HG03280 (cell line): ENCODE data around the gene OPCML.

ENCODE experiments used
- ATAC-seq: cut with Tn5 transposase; IDR thresholded peaks from one replicate; pipeline ENCODE4 v1.9.1; 2021; ENCODE audit warnings: mild to moderate bottlenecking, moderate library complexity; ENCODE audit not compliant: unreplicated experiment

OPCML gene

DNA sequence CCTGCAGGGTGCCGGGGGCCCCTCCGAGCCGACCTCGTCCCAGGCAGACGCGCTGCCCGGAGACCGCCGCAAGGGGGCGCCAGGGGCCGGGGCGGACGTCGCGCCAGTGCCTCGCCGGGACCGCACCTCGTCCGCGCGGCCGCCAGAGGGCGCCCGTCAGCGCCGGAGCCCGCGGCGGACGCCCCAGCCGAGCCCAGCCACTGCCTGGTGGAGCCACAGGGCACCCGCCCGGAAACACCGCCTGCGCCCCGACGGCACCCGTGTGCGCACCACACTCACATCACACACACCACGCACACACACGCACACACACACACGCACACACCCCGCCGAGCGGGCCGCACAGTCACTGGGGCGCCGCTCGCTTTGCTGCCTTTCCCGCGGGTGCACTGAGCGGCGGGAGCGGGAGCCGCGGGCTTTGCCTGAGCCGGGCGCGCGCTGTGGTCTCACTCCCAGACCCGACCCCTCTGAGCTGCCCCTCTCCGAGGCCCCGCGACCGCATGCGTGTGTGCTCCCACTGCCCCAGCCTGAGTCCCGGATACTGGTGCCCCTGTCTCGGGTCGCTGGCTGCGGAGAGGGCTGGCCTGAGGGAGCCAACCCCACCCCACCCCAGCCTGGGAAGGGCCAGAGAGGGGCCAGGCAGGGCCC lies 449.3 kb downstream of the OPCML start:
- ATAC-seq, result peak; percentile 84

DNA sequence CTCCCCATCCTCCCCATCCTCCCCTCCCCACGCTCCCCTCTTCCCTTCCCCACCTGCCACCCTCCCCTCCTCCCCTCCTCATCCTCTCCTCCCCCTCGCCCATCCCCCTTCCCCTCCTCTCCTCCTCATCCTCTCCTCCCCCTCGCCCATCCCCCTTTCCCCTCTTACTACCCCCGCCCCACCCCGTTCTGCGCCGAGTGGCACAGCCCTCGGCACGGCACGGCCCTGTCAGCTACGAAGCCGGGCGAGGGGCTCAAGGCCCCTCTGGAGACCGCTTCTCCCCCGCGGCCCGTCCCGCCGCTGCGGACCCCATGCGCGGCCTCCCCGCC lies 449.9 kb downstream of the OPCML start:
- no peak for ATAC-seq

DNA sequence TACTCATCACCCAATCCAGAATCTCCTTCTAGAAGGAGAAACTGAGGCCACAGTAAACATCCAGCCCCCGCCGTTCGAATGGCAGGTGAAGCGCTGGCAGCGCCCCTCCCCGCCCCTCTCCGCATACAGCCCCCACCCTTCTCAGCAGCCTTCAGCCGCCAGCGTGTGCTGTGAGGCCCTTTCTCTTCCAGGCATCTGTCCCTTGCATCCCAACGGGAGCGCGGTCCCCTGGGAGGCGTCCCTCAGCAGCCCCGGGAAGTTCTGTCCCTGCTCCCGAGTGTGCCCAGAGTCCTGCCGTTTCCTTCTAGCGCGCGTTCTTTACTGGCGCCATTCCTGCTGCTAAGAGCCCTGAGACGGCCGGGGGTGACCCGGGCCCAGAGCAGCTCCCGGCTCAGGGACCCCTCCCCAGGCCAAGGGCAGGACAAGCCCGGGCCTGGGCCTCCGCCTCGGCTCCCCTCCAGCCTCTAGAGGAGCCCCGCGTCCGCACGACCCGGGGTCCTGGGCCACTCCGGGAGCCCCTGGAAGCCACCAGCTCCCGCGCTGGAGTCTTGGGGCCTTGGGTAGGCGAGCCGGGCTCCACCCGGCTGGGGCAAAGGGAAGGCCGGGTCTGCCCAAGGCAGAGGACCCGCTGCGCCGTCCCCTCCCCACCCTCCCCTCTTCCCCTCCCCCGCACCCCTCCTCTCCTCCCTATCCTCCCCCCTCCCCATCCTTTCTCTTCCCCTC lies 450.4 kb downstream of the OPCML start:
- ATAC-seq, result no peak

DNA sequence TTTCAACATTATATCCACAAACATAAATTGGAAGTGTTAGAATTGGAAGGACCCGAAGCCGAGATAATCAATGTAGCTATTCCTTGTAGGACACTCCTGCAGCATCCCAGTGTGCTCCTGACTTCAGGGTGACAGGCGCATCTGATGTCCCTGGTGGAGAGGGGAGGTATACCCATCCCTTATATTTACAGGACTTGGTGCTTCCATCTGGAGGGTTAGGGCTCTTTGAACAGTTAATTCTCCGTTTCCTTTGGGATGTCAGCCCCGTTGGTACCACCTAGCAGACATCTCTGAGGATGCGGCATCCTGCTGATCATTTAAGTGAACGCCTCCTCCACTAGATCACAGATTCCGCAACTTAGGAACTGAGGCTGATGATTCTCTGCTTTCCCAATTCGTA lies 451.3 kb downstream of the OPCML start:
- ATAC-seq, result no peak

DNA sequence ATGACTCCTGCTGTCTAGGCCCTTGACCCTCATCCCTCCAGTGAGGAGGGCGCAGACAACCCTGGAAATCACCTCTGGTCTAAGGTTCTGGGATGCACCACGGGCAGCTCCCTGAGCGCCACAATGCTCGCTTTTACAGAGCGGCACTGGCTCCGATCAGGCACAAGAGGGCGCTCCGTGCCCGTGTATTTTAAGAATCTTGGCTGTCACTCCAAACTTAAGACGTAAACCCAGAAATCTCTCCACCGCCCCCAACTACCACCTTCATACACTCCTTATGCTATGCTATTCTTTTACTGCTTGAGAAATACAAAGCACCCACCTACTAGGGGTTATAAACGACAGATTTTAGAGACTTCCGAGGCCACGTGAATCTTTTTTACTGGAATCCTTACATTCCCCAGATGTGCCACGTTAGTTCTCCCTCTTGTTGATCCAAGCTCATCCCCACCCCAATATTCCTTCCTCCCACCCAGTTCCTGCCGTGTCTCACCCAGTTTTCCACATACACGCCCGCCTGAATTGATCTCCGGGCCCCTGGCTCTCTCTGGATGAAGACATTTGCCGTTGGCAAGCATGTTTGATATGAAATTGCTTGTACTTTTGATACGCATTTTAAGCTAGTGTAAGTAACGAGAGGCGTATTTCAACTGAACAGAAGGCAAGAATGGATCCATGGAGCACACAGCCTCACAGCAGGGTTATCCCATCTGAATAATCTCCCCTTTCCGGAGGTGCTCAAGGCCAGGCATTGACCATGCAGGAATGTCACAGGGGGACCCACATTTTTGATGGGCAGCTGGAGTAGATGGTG lies 453.5 kb downstream of the OPCML start:
- no peak for ATAC-seq

DNA sequence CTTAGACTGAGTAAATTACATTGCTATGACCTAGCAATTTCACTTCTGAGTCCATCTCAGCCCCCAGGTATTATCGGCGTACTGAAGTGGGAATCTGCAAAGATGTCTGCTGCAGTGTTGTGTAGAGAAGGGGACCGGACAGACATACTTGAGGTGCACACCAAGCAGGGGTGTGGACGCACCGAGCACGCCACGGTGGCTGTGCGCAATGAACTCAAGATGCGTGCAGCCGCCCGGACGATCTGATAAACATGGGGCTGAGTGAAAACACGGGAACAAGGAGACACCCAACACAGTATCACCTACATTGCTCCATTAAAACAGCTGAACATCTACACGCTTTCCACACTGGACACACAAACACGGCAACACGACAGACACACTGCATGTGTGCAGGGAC lies 454.3 kb downstream of the OPCML start:
- no peak for ATAC-seq

DNA sequence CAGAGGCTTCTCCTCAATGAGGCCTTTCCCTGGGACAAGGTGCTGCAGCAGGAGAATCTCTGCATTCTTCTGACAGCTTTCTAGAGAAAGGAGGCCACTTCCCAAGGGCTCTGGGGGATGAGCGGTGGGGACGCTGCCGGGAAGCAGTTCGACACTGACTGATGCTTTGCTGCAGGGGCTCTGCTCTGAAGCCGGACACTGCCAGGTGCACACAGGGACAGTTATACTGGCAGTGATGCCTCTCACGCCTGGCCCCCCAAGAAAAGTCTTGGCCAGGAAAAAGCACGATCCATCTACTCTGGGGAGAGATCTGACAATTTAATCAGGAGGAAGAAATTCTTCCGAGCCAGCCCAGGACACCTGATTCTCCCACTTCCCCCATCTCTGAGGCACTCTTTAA lies 456.9 kb downstream of the OPCML start:
- ATAC-seq, result no peak

DNA sequence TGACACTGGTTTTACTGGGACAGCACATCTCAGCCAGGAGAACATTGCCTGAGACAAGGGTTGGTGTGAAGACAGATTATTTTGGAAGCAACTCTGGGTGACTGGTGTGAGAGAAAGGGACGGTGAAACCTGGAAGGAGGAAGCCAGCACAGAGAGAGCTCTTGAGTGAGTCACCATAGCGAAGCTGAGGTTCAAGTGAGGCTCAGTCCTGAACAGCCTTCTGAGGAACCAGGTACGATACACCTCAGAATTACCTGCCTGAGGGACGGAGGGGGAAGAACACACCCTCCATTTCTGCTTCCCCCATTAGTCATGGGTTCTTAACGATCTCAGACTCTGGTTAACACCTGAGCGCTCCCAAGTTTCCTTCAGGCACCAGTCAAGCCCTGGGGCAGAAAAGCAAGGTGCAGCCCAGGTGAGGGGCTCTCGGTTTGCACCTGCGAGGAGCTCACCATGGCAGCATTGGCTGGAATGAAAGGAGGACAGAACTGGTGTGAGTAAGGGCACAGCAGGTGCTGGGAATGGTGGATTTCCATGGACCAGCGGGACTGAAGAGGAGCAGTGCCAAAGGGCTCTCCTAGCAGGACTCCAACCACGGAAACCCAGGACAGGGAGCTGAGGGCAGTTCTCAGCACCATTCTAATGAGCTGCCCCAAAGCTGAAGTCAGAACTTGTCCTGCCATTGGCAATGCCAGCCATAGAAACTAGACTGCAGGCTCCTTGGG lies 459.3 kb downstream of the OPCML start:
- no peak for ATAC-seq

DNA sequence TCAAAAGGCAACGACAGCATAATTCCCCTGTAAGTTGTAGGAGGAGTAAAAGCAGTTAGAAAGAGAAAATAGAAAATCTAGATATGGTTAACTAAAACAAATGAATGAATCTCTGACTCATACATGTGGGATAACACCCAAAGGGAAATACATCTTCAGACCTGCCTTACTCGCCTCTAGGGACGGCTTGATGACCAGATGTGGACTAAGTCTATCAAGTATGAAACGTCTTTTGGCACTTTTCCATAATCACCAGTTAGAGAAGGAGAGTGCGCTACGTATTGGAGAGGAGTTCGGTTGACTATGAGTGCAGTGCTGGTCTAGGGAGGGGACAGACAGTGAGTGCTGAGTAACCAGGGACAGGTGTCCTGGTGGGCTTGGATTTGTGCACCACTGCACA lies 459.9 kb downstream of the OPCML start:
- no peak for ATAC-seq

DNA sequence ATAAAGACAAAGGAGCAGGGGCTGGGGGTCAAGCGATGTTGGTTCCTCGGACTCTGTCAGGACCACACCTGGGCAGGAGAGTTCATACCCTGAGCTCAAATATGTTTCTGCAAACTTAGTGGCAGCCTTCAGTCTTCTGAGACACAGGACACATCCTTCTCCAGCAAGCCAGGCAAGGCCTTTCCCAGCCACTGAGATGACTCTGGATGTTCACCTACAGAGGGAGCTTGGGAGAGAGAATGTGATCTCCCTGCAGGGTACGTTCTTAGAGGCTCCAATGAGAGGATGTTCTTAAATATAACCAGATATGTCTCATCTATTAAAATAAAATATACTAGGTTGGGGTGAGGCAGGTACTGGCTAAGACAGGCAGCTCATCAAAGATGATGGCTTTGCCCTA lies 461.5 kb downstream of the OPCML start:
- ATAC-seq, result no peak

DNA sequence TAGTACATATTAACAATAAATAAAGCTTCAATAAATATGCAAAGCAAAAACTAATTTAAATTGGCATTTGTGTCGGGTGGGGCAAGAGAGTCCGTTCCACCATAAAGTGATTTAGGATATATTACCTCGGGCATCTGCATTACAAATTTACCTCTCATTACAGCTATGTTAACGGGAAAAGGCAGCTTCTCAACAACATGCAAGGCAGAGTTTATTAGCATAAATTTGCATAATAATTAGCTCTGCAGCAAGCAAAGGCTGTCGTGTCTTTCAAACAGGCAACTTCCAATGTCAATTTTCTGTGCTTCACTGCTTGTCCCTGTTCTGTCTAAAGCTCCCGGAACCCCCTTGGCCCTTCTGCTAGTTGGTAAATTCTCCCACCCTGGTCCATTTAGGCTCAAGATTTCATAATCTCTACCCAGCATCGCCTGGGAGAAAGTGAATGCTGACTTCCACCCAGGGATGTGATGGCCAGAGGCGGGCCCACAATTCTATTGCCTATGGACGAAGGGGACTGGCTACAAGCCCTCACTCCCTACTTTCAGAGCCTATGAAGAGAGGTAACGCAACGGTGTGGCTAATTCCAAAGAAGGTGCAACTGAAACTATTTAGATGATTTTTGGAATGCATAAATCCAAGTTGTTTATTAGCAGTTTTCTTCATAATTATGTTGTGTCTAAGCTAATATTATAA lies 462.1 kb downstream of the OPCML start:
- ATAC-seq, result no peak

DNA sequence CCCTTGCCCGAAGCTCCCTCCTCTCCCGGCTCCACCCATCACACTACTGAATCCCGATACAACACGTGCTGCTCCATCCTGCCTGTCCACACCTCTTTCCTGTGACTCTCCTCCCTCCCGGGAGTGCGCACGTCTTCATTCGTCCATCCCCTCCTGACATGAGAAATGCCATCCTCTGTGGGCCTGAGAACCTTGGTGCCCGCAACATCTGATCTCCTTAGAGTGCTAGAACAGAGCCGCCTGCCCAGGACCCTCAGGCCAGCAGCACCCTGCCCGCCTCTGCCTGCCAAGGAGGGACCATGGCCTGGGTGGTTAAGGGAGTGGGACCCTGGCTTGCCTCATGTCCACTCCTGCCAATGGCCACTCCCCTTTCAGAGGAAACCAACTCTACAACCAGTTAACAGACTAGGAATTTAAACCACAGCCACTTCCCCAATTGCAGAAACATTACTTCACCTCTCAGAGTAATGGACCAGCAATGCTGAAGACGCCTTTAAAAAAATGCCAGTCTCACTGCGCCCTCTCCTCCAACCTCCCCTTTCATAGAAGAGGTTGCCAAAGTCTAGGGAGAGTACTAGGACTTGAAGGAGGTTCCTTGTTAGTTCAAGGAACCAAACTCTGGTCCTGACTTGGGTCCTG lies 466.3 kb downstream of the OPCML start:
- no peak for ATAC-seq

DNA sequence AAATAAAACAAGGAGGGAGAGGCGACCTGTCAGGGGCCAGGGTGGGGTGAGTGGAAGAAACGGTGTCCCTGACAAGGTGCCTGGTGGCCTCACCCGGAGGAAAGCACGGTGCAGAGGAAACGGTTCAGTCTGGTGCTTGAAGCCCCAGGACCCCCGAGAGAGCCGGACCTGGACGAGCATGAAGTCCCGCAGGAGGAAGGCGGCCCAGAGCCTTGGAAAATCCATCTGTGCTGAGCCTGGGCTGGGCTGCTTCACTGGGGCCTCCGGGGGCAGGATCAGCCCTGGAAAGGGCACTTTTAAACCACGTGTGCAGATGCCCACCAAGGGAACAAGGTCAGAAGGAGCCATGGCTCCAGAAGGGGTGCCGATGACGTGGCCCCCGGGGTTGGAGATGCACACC lies 467.3 kb downstream of the OPCML start:
- no peak for ATAC-seq

DNA sequence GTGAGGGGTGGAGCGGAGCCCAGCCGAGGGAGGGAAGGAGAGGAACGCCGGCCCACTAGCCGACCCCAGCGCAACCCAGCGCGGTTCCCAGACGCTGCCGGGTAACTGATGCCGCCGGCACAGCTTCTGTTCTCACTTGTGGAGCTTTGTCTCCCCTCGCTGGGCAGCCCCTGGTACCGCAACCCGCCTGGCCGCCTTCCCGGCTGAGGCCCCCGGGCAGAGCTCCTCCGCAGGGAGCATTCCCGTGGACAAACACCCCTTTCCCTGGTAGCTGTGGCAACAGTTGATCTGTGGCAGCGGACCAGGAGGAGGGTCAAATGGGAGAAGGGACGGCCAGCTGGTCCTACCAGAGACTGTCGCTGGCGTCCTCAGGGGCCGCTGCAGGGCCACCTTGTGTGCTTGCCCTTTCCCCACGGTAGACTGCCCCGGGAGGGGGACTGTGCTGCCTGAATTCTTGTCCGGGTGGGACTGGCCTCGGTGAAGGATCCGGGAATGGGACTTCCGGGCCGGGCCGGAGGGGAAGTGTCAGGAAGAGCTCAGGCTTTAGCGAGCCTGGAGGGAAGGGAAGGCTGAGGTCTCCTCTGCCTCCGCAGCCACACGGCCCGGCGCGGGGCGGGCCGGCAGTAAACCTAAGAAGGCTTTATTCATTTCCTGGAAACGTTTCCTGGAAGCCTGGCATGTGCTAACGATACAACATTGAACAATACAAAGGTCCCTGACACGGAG lies 468.0 kb downstream of the OPCML start:
- ATAC-seq, result no peak

DNA sequence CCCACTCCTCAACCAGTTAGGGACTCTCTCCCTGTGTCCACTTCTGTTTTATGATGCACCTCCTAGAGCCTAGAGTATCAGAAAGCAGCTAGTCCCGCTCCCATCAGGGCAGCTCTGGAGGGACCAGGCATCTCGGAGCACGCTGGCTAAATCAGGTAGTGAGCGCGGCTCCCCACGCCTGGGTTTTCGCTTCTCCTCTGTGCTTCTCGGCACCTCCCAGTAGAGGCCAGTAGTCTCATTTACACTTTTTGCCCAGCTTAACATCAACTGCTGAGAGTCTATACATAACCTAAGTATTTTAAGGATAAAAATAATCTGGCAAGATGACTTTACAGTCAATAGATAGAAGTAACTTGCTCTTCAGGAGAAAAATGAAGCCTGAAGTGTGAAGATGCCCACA lies 473.8 kb downstream of the OPCML start:
- ATAC-seq, result no peak

DNA sequence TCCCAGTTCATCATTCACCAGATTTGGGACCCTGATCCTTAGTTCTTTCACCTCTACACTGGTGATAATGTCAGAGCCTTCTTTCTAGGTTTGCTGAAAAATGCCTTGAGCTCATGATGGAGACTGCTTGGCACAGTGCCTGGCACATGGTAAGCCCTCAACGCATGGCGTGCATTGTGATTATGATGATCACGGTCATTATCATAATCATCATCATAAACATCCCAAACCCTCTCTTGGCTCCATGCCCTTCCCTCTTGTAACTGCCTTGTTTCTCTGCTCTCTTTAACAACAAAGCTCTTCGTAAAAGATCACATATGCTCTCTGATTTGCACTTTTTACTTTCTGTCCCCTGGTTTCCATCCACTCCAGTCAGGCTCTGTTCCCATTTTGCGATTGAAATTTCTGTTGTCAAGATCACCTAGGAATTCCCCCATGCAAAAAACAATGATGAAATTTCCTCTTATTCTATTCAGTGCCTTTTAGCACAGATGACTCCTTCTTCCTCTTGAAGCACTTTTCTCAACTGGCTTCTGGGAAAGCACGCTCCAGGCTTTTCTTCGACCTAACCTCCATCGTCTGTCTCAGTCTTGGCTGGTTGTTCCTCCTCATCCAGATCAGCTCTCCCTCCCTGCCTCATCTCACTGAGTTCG lies 479.1 kb downstream of the OPCML start:
- ATAC-seq, result no peak

DNA sequence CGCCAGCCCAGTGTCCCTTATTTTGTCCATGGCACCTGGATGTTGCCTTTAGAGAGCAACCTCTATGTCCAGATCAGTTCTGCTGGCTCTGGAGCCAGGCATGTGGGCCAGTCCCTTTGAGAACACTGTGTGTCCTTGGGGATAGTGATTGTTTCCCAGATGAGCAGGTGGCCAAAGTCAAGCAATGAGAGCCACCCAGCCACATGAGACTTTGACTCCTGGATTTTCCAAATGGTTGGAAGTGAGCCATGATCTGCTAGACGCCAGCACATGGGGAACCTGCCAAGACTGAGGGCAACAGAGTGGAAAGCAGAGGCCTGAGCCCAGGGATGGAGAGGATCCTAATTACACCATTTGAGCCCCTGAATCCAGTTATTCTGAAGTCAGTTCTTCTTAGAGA lies 479.8 kb downstream of the OPCML start:
- no peak for ATAC-seq

DNA sequence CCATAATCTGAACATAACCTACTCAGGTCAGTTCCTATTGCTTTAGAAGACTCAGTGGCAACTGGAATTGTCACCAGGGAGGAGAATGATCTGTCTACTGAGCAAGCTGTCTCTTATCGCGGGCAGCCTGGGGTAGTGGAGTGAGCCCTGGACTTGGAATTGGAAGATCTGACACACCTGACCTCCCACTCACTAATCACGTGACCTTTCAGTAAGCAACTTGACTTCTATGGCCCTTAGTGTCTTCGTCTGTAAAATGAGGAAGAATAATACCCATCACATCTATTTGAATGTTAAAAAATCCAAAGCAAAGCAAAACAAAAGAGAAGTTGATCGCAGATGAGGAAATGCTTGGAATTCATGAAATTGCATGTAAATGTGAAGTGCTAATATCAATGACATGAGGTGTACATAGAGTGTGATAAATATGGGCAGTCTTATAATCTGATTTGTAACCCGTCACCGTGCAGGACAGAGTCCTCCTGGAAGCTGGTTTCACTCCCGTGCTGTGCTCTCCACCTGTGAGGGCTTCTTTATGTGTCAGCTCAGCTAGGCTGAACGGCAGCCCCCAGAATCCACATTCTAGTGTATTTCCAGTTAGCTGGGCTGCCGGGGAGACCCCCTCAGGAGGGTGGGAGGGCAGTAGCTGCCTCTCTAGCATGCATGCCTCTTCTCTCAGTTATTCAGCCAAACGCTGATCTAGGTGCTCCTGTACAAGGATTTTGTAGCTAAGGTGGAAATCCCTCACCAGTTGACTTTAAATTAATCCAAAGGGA lies 482.9 kb downstream of the OPCML start:
- no peak for ATAC-seq

DNA sequence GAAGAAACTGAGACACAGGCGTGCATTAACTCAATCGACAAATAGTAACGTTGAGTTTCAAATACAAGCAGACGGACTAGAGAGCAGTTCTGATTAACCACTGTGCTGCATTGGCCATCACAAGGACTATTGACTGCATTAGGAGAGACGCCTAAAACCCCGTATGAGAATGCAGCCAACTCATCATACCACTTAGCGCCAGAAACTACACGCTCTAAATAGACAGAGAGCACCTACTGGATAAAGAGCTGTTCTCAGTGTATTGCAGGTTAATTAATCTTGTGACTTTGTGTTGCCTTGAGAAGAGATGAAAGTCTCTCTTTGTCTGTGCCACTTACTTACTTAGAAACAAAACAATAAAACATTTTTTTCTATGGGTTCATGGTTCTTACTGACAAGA lies 484.0 kb downstream of the OPCML start:
- no peak for ATAC-seq
